Measurements from ENCODE around the gene SAFB.

DNA sequence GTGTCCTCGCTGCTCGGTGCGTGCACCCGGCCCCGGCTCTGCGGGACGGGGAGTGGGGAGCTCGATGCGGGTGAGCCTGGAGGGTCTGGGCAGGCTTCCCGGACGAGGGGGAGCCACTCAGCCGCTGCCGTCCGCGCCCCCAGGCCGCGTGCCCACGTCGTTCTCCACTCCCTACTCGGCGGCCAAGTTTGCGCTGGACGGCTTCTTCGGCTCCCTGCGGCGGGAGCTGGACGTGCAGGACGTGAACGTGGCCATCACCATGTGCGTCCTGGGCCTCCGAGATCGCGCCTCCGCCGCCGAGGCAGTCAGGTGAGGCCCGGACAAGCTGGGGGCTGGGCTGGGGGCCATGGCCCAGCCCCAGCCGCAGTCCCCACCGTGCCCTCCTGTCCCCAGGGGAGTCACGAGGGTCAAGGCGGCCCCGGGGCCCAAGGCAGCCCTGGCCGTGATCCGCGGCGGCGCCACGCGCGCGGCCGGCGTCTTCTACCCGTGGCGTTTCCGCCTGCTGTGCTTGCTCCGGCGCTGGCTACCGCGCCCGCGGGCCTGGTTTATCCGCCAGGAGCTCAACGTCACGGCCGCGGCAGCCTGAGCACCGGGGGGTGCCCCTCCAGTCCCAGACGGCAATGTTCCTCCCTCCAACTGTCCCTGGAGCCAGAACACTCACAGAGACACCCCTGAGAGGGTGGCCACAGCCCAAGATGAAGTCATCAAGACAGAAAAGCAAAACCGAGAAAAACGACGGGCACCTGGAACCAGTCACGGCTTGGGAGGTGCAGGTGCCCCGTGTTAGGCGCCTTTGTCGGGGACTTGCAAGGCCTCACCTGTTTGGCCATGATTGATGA lies 64.7 kb downstream of the SAFB start:
- TF ChIP-seq CTCF (IDR thresholded peaks at IDR 0.05 in 4 of 5, conservative IDR thresholded peaks at IDR 0.05 in 1 of 5) = peak in 3 of 5 experiments; percentile 9 to 16 (median 9)
- TF ChIP-seq POLR2A (IDR thresholded peaks at IDR 0.05) = no peak
